ENCODE measurements around the gene RHOT1.

DNA sequence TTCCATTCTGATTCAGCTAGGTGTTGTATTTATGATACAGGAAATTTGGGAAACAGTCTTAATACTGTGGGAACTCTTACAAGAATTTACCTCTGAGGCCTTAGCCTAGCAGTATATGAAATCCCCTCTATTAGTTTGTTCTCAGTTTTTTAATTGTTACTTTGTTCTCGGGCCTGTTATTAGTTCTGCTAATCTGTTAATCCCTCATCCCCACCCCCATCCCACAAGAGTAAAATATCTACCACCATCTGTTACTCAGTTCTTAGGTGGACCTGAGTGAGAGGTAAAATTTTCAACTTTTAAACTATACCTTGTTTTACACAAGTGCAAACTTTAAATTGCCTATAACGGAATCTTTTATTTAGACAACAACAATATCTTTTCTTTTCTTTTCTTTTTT lies 47.0 kb downstream of the RHOT1 start:
- TF ChIP-seq, protein P1, sequence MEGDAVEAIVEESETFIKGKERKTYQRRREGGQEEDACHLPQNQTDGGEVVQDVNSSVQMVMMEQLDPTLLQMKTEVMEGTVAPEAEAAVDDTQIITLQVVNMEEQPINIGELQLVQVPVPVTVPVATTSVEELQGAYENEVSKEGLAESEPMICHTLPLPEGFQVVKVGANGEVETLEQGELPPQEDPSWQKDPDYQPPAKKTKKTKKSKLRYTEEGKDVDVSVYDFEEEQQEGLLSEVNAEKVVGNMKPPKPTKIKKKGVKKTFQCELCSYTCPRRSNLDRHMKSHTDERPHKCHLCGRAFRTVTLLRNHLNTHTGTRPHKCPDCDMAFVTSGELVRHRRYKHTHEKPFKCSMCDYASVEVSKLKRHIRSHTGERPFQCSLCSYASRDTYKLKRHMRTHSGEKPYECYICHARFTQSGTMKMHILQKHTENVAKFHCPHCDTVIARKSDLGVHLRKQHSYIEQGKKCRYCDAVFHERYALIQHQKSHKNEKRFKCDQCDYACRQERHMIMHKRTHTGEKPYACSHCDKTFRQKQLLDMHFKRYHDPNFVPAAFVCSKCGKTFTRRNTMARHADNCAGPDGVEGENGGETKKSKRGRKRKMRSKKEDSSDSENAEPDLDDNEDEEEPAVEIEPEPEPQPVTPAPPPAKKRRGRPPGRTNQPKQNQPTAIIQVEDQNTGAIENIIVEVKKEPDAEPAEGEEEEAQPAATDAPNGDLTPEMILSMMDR (IDR thresholded peaks at IDR 0.05), result no peak
- TF ChIP-seq POLR2A (IDR thresholded peaks at IDR 0.05), result no peak

All from ovary (tissue), 3 donors.